Measurements from ENCODE around the gene ZC3H12D.

ZC3H12D gene

GRCh38 chr6:149487316-149487715, 2.5 kb upstream of the ZC3H12D start:
- DNase-seq (ENCODE audit: low read depth): no peak
- no peak overlapping the region for H3K4me3 ChIP-seq (ENCODE audit: low read depth, low read length)
- no peak for TF ChIP-seq CTCF (IDR thresholded peaks at IDR 0.05; ENCODE audit: low read depth, low read length, missing control alignments)
- in situ Hi-C loops (cut with HindIII; ENCODE audit: low sequenced_read_pairs): no loop called here

- in situ Hi-C loops (cut with HindIII; ENCODE audit: low sequenced_read_pairs): no loop called here
- TF ChIP-seq CTCF (IDR thresholded peaks at IDR 0.05; ENCODE audit: low read depth, low read length, missing control alignments): no peak
- DNase-seq (ENCODE audit: low read depth): no peak
- H3K4me3 ChIP-seq (ENCODE audit: low read depth, low read length): no peak overlapping the region
Observed at GRCh38 chr6:149483849-149484655, 762 bp downstream of the ZC3H12D start.

GRCh38 chr6:149483334-149483725, 1.5 kb downstream of the ZC3H12D start:
- no peak for TF ChIP-seq CTCF (IDR thresholded peaks at IDR 0.05; ENCODE audit: low read depth, low read length, missing control alignments)
- in situ Hi-C loops (cut with HindIII; ENCODE audit: low sequenced_read_pairs): no loop called here
- H3K4me3 ChIP-seq (ENCODE audit: low read depth, low read length): no peak overlapping the region
- no peak for DNase-seq (ENCODE audit: low read depth)

- no peak for DNase-seq (ENCODE audit: low read depth)
- in situ Hi-C loops (cut with HindIII; ENCODE audit: low sequenced_read_pairs): no loop called here
- no peak overlapping the region for H3K4me3 ChIP-seq (ENCODE audit: low read depth, low read length)
- TF ChIP-seq CTCF (IDR thresholded peaks at IDR 0.05; ENCODE audit: low read depth, low read length, missing control alignments): no peak
Observed at GRCh38 chr6:149482545-149483333, 2.1 kb downstream of the ZC3H12D start.

- DNase-seq (ENCODE audit: low read depth): no peak
- no peak overlapping the region for H3K4me3 ChIP-seq (ENCODE audit: low read depth, low read length)
- in situ Hi-C loops (cut with HindIII; ENCODE audit: low sequenced_read_pairs): no loop called here
- no peak for TF ChIP-seq CTCF (IDR thresholded peaks at IDR 0.05; ENCODE audit: low read depth, low read length, missing control alignments)
Observed at GRCh38 chr6:149480502-149481280, 4.1 kb downstream of the ZC3H12D start.

- in situ Hi-C loops (cut with HindIII; ENCODE audit: low sequenced_read_pairs): no loop called here
- no peak for DNase-seq (ENCODE audit: low read depth)
Observed at GRCh38 chr6:149478631-149479314, 6.0 kb downstream of the ZC3H12D start.

More at GRCh38 chr6:149478631-149479314, 6.0 kb downstream of the ZC3H12D start:
- TF ChIP-seq CTCF (IDR thresholded peaks at IDR 0.05; ENCODE audit: low read depth, low read length, missing control alignments): no peak
- no peak overlapping the region for H3K4me3 ChIP-seq (ENCODE audit: low read depth, low read length)

All from astrocyte of the cerebellum (primary cell).